Lower leg skin (tissue), 3 donors: Measurements from ENCODE around the gene APBB2.

ENCODE experiments used
- POLR2A ChIP-seq, 2 donors: fragments of 450-650 bp; IDR thresholded peaks; one replicate each; pipeline ENCODE4 v1.6.1; 2016 to 2017; ENCODE audit warnings: antibody characterized with exemption in 2 of 2, mild to moderate bottlenecking in 1 of 2, moderate library complexity in 1 of 2
- TF ChIP-seq, protein P1 (sequence below), 3 donors: fragments of 450-650 bp; IDR thresholded peaks; one replicate each; pipeline ENCODE4 v1.5.1; 2016; ENCODE audit warnings: antibody characterized with exemption in 3 of 3, mild to moderate bottlenecking in 3 of 3, moderate library complexity in 2 of 3

DNA sequence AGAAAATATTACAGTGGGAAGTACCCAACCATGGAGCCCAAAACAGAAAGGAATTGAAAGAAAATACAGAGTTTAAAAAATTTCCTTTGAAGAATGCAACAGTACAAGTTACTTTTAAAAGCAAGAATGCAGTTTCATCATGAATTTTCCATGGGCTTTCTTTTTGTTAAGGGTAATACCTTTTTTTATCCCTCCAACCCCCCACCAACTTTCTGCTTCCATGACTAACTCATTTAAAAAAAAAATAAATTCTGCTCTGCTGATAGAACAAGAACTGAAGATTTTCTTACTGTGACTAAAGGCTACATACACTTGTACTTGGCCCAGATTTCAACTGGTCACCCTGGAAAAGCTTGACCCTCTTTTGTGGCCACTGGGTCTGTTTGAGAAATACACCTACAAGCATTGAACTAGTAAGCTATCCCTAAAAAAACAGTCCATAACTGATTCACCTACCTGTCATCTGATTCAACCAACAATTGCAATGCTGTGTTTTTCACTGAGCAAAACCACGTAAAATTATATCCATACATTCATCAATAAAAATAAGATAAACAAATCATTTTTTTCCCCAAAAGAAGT lies 250.4 kb downstream of the APBB2 start:
- TF ChIP-seq, protein P1, sequence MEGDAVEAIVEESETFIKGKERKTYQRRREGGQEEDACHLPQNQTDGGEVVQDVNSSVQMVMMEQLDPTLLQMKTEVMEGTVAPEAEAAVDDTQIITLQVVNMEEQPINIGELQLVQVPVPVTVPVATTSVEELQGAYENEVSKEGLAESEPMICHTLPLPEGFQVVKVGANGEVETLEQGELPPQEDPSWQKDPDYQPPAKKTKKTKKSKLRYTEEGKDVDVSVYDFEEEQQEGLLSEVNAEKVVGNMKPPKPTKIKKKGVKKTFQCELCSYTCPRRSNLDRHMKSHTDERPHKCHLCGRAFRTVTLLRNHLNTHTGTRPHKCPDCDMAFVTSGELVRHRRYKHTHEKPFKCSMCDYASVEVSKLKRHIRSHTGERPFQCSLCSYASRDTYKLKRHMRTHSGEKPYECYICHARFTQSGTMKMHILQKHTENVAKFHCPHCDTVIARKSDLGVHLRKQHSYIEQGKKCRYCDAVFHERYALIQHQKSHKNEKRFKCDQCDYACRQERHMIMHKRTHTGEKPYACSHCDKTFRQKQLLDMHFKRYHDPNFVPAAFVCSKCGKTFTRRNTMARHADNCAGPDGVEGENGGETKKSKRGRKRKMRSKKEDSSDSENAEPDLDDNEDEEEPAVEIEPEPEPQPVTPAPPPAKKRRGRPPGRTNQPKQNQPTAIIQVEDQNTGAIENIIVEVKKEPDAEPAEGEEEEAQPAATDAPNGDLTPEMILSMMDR (IDR thresholded peaks at IDR 0.05) = no peak
- no peak for TF ChIP-seq POLR2A (IDR thresholded peaks at IDR 0.05)
